HG03097 (cell line): ENCODE data around the gene TMEM135.
"Not testable (repeated sequence)": the region's sequence is repeated elsewhere in the genome, so short reads cannot be mapped to it uniquely, and the experiment has no call there.

ENCODE experiments used
- ATAC-seq: cut with Tn5 transposase; IDR thresholded peaks from one replicate; pipeline ENCODE4 v1.9.1; 2021; ENCODE audit not compliant: unreplicated experiment, low FRiP score

The TMEM135 gene

DNA sequence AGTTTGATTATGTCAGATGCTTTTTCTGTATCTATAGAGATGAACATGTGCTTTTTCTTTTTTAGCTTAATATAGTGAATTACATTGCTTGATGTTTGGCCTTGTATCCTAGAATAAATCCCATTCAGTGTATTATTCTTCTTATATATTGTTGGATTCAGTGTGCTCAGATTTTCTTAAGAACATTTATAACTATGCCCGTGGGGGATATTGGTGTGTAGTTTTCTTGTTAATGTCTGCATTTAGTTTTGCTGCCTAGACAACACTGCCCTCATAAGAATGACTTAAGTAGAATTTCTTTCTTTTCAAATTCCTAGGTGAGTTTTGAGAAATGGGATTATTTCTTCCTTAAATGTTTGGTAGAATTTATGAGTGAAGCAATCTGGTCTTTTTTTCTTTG, 98.5 kb downstream of the TMEM135 start:
- ATAC-seq, result no peak

DNA sequence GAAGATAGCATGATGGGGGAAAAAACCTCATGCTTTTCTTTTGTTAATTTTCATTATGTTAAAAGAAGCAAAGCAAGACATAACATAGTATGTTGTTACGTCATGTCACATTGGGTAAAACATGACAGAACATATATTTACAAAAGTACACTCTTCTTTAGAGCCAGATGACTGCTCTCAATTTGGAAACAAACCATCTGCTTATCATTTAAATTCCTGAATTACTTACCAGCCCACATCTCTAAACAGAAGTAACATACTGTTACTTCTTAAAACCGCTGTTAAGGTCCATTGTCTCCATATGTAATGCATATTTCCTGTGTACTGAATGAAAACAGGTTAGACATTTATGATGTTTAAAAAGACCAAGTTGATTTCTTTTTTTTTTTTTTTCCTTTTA, 100.0 kb downstream of the TMEM135 start:
- ATAC-seq, result no peak

DNA sequence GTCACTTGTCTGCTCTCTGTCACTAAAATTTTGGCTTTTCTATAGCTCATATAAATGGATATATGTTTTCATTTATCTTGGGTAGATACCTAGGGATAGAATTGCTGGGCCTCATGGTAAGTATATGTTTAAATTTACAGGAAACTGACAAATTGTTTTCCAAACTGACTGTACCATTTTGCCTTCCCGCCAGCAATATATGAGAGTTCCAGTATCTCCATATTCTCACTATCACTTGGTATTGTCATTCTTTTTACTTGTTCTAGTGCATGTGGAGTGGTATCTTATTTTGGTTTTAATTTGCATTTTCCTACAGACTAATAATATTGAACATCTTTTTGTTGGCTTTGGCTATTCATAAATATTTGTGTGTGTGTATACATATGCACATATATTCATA, 101.7 kb downstream of the TMEM135 start:
- ATAC-seq, result no peak

DNA sequence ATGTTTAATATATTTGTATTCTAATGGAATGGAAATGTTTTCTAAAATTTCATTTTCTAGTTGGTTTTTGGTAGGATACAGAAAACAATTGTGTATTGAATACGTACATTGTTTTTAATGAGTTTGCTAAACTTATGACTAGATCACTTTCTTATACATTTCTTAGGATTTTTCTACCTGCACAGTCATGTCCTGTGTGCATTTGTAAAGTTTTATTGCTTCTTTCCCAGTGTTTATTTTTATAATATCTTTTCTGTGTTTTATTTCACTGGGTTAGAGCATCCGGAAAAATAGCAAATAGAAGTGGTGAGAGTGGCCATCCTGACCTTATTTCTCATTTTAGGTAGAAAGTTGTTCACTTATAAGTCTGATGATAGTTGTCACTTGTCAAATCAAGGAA, 103.6 kb downstream of the TMEM135 start:
- ATAC-seq, result no peak

DNA sequence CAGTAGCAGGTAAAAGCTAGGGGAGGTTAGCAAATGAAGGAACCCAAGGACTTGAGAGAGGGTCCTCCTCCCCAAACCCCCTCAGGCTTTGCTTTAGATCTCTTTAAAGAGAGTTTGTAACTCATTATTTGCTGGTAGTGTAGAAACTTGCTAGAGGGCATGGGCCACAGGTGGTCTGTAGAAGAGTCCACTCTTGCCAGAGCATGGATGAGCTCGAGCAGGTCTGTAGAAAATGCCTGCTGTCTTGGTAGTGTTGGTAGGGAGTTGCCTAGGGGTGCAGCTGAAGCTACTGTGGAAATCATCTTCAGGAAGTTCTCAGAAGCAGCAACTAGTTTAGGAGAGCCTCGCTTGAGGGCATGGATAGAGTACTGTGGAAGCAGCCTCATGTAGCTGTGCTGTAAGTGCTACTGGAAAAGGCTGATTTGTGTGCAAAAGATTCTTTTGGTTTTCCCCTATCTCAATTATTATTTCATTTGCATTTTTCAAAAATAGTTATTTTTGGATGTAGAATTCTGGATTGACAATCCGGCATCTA, 104.3 kb downstream of the TMEM135 start:
- ATAC-seq, result no peak

DNA sequence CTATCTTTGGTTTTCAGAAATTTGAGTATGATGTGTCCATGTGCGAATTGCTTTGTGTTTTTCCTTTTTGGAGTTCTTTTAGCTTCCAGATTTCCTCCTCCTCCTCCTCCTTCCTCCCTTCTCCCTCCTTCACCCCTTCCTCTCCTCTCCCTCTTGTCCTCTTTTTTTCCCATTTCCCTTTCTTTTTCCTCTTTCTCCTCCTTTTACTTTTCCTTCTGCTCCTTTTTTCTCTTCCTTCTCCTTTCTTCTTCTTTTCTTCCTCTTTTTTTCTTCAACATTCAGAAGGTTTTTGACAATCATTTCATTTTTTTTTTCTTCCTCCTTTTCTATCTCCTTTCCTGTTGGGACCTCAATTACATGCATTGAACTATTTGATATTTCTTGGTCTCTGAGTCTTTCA, 104.9 kb downstream of the TMEM135 start:
- ATAC-seq, result no peak

DNA sequence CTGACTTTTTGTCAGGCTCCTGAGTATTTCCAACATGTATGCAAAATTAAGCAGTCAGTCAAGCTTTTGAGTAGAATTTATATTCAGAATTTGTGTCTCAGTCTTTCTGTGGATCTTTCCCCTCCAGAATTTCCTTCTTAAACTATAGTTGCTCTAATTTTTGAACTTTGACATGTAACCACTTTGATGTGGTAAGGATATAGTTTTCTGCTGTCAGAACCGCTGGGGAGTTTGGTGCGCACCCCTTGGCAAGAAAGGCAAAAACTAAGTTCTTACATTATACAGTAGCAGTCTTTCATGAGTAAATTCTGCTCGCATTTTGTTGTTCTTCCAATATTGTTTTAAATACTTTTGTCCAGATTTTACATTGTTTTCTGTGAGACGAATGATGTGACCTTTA, 105.9 kb downstream of the TMEM135 start:
- ATAC-seq, result no peak

DNA sequence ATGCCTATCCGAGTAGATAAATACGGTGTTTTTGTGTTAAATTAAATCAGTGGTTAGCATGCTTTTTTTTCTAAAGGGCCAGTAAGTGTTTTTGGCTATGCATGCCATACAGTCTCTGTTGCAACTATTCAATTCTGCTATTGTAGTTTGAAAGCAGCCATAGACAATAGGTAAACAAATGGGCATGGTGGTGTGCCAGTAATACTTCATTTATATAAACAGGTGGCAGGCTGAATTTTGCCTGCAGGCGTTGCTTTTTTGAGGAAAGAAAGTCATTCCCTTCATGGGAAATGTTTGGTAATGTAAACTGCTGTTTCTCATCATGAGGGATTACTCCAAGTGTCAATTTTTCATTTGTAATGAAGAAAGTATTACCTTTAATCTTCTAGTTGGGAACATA, 106.5 kb downstream of the TMEM135 start:
- no peak for ATAC-seq

DNA sequence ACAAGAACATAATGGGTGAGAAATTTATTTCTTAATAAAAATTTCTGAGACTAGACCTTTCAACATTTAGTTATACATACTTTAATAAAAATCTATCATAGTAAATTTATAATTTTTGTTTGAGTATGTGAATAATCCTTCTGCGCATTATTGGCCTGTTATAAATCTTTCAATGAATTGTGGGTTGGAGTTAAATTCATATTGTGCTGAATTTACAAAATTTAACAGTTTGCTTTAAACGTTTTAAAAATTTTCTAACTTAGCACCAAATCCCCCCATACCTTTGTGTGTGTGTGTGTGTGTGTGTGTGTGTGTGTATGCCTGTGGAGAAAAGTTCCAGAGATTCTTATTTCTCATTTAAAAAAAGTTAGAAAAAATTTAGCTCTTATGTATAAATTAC, 111.0 kb downstream of the TMEM135 start:
- ATAC-seq, result no peak

DNA sequence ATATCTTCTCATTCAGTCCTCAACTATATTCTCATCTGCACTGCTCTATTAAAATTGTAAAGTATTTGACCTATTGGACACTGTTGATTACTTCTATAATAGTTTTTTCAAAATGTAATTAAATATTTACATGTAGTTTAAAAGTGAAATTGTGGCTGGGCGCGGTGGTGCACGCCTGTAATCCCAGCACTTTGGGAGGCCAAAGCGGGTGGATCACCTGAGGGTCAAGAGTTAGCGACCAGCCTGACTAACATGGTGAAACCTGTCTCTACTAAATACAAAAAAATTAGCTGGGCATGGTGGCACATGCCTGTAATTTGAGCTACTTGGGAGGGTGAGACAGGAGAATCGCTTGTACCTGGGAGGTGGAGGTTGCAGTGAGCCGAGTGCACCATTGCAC, 112.0 kb downstream of the TMEM135 start:
- not testable (repeated sequence) for ATAC-seq

DNA sequence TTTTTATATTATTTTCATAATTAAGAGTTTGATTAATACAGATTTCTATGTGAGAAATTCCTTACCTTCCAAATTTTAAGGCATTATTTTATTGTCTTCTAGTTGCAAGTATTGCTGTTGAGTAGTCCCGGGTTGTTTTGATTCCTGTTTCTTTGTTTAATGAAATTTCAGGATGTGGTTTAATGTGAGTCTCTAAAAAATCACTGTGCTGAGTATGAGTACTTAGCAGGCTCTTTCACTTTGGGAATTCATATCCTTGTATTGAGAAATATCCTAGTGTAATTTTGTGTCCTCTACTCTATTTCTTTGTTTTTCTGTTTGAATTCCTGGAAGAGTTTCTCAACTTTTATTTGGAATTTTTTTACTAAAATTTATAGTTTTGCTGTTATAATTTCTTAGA, 113.2 kb downstream of the TMEM135 start:
- no peak for ATAC-seq

DNA sequence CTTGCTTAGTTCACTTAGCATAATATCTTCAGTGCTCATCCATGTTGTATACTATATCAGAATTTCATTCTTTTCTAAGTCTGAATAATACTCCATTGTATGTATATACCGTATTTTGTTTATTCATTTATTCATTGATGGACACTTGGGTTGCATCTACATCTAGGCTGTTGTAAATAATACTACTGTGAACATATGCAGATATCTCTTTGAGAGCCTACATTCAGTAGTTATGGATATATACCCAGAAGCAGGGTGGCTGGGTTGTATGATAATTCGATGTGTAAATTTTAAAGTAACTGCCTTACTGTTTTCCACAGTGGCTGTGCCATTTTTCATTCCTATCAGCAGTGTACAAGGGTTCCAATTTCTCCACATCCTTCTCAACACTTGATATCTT, 116.5 kb downstream of the TMEM135 start:
- ATAC-seq, result no peak

DNA sequence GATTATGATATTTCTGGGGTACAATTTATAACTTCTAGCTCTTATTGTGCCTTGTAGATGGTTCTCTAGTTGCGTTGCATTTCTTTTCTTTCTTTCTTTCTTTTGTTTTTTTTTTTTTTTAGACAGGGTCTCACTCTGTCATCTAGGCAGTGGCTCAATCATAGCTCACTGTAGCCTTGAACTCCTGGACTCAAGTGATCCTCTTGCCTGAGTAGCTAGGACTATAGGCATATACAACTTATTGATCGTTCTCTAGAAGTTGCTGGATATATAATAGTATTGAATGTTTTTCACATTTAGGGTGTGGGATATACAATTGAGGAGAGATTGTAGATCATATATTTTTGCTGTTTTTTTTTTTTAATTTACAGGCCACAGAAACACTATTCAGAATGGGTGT, 119.2 kb downstream of the TMEM135 start:
- no peak for ATAC-seq

DNA sequence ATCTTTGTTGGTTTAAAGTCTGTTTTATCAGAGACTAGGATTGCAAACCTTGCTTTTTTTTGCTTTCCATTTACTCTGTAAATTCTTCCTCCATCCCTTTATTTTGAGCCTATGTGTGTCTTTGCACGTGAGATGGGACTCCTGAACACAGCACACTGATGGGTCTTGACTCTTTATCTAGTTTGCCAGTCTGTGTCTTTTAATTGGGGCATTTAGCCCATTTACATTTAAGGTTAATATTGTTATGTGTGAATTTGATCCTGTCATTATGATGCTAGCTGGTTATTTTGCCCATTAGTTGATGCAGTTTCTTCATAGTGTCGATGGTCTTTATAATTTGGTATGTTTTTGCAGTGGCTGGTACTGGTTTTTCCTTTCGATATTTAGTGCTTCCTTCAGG, 131.3 kb downstream of the TMEM135 start:
- ATAC-seq, result not testable (repeated sequence)

DNA sequence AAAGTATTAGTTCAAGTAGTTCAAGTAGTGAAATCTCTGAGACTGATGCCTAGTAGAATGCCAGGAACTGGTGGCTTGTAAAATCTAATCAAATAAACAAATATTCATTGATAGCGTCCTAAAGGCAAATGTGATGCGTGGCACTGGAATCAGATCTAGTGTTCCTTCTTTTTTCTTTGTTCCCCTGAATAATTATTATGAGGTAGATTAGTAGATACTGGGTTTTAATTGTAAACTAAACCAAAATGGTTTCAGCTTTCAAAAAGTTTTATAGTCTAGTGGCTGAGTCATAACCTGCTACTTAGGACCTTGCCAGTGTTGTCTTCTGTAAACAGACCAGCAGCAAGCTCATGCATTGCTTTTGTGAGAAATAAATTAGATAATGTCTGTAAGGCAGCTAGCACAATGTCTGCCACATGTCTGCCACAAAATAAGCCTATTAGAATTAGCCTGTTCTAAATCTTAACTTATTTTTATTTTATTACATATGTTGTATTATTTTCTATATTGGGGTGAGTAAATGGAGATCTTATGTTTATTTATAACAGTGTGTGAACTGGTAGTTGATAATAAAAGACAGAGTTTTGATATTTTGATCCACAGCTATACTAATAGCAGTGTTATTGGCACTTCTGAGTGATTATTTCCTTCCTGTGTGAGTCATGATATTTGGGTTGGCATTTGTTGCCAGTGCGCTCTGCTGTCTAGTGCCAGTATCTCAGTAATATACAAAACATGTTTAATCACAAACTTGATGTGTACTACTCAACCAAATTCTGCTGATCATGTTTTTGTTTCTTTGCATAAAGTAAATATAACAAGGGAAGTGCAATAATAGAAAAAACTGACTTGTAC, 135.7 kb downstream of the TMEM135 start:
- ATAC-seq, result no peak

DNA sequence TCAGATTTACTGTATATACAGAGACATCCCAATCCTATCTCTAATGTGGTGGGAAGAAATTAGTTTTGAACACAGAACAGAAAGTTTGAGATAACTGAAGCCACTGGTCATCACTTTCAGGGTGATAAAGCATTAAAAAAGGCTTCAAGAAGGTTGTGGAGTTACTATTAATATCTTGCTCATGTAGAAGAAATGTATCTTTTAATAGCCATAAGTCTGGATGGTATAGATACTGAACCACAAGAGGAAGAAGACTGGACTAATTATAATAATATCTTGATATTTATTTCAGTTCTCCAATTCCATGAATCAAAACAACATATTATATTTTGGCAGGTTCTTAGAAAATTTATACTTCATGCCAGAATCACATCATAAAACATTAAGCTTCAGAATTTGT, 137.1 kb downstream of the TMEM135 start:
- ATAC-seq, result no peak

DNA sequence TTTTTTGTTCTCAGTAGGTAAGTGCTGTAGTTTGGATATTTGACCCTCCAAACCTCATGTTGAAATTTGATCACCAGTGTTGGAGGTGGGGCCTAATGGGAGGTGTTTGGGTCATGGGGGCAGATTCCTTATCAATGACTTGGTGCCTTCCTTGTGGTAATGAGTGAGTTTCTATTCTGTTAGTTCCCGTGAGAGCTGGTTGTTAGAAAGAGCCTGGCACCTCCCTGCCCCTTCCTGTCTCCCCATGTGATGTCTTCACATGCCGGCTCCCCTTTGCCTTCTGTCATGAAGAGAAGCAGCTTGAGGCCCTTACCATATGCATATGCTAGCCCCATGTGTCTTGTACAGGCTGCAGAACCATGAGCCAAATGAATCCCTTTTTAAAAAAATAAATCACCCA, 138.3 kb downstream of the TMEM135 start:
- no peak for ATAC-seq

DNA sequence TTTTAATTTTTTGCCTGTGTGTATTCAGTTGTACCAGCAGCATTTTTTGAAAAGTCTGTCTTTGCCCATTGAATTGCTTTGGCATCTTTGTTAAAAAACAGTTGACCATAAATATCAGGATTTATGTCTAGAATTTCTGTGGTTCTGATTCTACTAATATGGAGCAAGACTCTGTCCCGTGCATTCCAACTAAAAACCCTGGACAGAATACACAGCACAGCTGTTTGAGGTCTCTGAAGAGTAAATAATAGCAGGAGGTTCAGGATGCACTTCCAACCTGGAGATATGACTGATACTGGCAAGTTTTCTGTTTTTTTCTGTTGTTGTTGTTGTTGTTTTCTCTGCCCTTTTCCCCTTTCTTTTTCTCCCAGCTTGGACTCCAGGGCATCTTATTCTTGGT, 141.9 kb downstream of the TMEM135 start:
- no peak for ATAC-seq

DNA sequence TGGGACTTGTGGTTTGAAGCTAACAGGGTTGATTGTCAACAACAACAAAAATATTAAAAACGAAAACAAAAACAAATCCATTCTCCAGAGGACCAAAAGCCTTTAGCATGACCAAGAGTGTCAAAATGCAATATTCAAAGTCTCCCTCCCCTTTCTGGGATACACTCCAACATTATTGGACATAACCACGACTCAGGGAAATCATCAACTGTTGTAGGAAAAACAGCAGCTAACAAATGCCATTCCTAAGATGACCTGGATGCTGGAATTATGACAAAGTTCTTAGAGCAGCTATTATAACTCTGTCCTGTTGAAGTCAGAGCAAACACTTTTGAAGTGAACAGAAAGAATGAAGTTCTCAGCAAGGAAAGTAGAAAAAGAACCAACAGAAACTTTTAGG, 143.0 kb downstream of the TMEM135 start:
- no peak for ATAC-seq

DNA sequence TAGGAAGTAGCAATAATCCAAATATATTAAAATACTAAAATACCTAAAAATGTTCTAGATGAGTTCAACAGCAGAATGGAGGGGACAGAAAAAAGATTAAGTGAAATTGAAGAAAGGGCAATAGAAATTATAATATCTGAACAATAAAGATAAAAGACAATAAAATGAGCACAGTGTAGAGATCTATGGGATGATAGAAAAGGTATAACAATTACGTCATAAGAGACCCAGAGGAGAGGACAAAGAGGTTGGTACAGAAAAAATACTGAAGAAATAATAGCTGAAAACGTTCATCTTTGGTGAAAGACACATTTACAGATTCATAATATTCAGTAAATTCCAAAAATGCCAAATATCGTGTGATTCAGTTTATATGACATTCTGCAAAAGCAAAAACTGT, 143.4 kb downstream of the TMEM135 start:
- ATAC-seq, result no peak

DNA sequence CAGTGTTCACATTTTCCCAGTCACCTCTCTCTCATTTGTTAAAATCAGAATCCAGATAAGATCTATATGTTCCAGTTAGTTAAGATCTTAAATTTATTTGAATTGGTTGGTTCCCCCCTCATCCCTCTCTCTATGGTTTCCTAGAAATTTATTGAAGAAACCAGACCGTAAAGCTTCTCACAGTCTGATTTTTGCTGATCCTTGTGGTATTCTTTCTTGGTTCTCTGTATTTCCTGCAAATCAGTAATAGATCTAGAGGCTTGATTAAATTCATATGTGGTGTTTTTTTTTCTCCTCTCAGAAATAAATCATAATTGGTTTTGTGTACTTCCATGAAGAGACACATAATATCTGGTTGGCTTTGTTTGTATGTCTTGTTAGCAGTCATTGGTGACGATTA, 147.5 kb downstream of the TMEM135 start:
- no peak for ATAC-seq

DNA sequence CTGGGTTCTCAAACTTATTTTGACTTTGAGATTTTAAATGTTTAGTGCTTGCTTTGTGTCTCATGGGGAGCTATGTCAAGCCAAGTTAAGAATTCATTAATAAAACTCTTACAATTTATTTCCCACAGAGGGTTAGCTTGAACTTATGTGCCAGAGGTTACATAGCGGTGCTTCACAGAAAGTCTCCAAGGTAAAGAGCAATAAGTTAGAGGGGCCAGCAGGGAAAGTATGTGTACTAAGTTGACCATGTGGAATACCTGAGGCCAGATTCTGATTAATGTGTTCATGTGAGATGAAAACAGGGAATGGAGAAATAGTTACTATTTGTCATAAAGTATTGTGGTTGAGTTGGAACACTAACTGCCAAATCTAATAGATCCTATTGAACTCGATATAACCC, 149.3 kb downstream of the TMEM135 start:
- ATAC-seq, result no peak

DNA sequence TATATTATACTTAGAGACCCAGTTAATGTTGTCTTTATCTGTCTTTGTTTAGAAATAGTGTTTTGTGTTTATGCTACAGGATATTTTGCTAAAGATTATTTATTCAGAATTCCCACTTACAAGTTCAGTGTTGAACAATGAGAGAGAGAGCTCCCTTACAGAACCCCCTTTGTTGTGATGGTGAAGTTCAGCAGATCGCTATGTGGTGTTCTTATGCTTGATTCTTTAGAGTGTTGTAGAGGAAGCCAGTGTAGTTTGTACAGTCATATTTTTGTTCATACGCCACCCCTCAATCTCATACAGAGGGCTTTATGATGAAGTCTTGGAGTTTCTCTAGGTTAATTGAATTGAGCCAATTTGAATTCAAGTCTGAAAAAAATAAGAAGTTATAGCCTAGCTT, 150.2 kb downstream of the TMEM135 start:
- no peak for ATAC-seq
